Epithelial cell of esophagus (primary cell): ENCODE data around the gene RAB8A.
"Not testable (repeated sequence)": the region's sequence is repeated elsewhere in the genome, so short reads cannot be mapped to it uniquely, and the experiment has no call there.

Experiments used
- DNase-seq: peaks from one replicate; pipeline ENCODE4 v3.0.0; 2010; ENCODE audit warnings: low read depth
- H3K4me3 ChIP-seq: 2 replicates; pipeline ENCODE4 v1.5.1; 2011; ENCODE audit warnings: mild to moderate bottlenecking, low read length, control low read depth
- CTCF ChIP-seq: IDR thresholded peaks from 2 replicates; pipeline ENCODE4 v1.5.1; 2011; ENCODE audit warnings: low read depth, mild to moderate bottlenecking, low read length, control low read depth, inconsistent platforms; ENCODE audit not compliant: insufficient read depth; ENCODE audit errors: missing control alignments

RAB8A gene

GRCh38 chr19:16078759-16079707 is 32.7 kb upstream of the RAB8A start:
- no peak for TF ChIP-seq CTCF
- peak overlapping the region; percentile 74 for H3K4me3 ChIP-seq
- DNase-seq = peak; percentile 94

GRCh38 chr19:16084067-16084685 is 27.5 kb upstream of the RAB8A start:
- no peak overlapping the region for H3K4me3 ChIP-seq
- no peak for TF ChIP-seq CTCF
- no peak for DNase-seq

GRCh38 chr19:16085115-16085514 is 26.6 kb upstream of the RAB8A start:
- TF ChIP-seq CTCF = no peak
- peak; percentile 62 for DNase-seq
- no peak overlapping the region for H3K4me3 ChIP-seq

- not testable (repeated sequence) for DNase-seq, H3K4me3 ChIP-seq
These were observed 24.3 kb upstream of the RAB8A start for GRCh38 chr19:16087404-16087803.

GRCh38 chr19:16087940-16088339 is 23.7 kb upstream of the RAB8A start:
- no peak for DNase-seq
- no peak overlapping the region for H3K4me3 ChIP-seq
- no peak for TF ChIP-seq CTCF

GRCh38 chr19:16088351-16089009 is 23.2 kb upstream of the RAB8A start:
- TF ChIP-seq CTCF = no peak
- no peak overlapping the region for H3K4me3 ChIP-seq
- DNase-seq = no peak
